Kidney (tissue), 14 donors: ENCODE data around the gene HBE1. TPM values are rescaled to one million over a fixed set of nuclear protein-coding genes. Genes with fewer than 3 reads are reported as not detected.

ENCODE experiments used
- DNase-seq, 5 donors: peaks; one replicate each; pipeline ENCODE4 v3.0.0-alpha.2; 2013 to 2020
- FAIRE-seq: peaks from 2 replicates; lab custom pipeline; 2012; peaks lifted over from hg19 to GRCh38; lab: Jason Lieb, UNC
- H3K27ac ChIP-seq, 2 donors: one replicate each; pipeline ENCODE4 v1.7.0; 2013; ENCODE audit warnings: low read depth in 2 of 2, low read length in 2 of 2, inconsistent platforms in 1 of 2
- H3K27me3 ChIP-seq: one replicate; pipeline ENCODE4 v1.7.1; 2013; ENCODE audit warnings: low read length, inconsistent platforms; ENCODE audit not compliant: control insufficient read depth, insufficient read depth
- H3K36me3 ChIP-seq, 3 donors: one replicate each; pipeline versions ENCODE4 v1.7.0 to v1.7.1; 2013; ENCODE audit warnings: low read length in 3 of 3, control low read depth in 1 of 3, inconsistent platforms in 1 of 3; ENCODE audit not compliant: insufficient read depth in 3 of 3, control insufficient read depth in 2 of 3
- H3K4me1 ChIP-seq, 3 donors: one replicate each; pipeline versions ENCODE4 v1.7.0 to v1.7.1; 2013; ENCODE audit warnings: low read length in 3 of 3, inconsistent platforms in 1 of 3, low read depth in 1 of 3; ENCODE audit not compliant: control insufficient read depth in 2 of 3, insufficient read depth in 2 of 3
- H3K4me3 ChIP-seq, 3 donors: one replicate each; pipeline versions ENCODE4 v1.7.0 to v1.8.1; 2013; ENCODE audit warnings: low read length in 3 of 3, control low read depth in 1 of 3, inconsistent platforms in 1 of 3
- H3K9ac ChIP-seq, 3 donors: one replicate each; pipeline versions ENCODE4 v1.7.0 to v1.7.1; 2013; ENCODE audit warnings: low read length in 3 of 3, control low read depth in 1 of 3, inconsistent platforms in 1 of 3
- H3K9me3 ChIP-seq, 3 donors: one replicate each; pipeline versions ENCODE4 v1.7.0 to v1.7.1; 2013; ENCODE audit warnings: low read length in 3 of 3, control low read depth in 1 of 3, inconsistent platforms in 1 of 3; ENCODE audit not compliant: control insufficient read depth in 2 of 3, insufficient read depth in 1 of 3
- intact Hi-C: fragments of 100-400 bp; cut with DNase I; formaldehyde crosslinking; loops from one replicate; pipeline ENCODE4 v1.11.1; 2022
- polyA plus RNA-seq: library from polyadenylated mRNA; stranded (reverse); fragments of 350-450 nt; fragmentation: Illumina TruSeq; extraction: RNeasy Lipid Tissue Mini Kit (QIAGEN cat#74804); gene quantifications from one replicate; pipeline ENCODE4 v1.2.3, GENCODE V29; 2014; ENCODE audit warnings: low read depth, low replicate concordance; ENCODE audit not compliant: insufficient read depth
- total RNA-seq: library from RNA; stranded (reverse); fragmentation: NEBNext Ultra II Directional; extraction: Animal tissue kit (Norgen Biotek cat#: 25700); gene quantifications from one replicate; pipeline ENCODE4 v1.2.1, GENCODE V29; 2021
- TF ChIP-seq, protein P1 (sequence below): IDR thresholded peaks from 3 replicates; pipeline ENCODE4 v1.5.1; 2012; ENCODE audit warnings: mild to moderate bottlenecking, moderate library complexity, borderline replicate concordance; ENCODE audit not compliant: insufficient read depth; ENCODE audit errors: extremely low read depth
- donor health status: control.
- donor health status: control.
- donor health status: control.
- donor health status: control.
- donor health status: control.
- donor health status: DM: yes; HTN: yes; CAD: no.
- donor health status: Normal renal cell carcinoma (clear cell type).

The HBE1 gene
- total and polyA plus RNA-seq, 2 donors from 2014 or later: not detected

DNA sequence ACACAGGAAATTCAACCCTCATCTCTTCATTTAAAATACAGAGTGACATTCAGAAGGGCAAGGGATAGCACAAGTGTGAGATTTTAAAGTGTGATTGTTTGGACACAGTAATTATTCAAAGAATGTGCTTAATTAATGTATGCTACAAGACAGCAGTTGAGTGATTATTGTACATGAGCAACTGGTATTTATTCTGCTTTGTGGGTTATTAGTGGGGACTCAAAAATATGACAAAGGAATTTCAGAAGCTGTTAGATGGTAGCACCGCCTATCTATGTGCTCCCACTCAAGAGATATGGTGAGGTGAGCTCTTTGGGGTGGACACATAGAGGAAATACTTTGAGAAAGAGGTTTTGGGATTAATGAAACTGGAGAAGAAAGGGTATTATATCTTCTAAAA, 29.7 kb downstream of the HBE1 start:
- H3K4me3 ChIP-seq: no peak overlapping the region
- H3K4me1 ChIP-seq: no peaks in the 10 kb centered on the region
- H3K36me3 ChIP-seq: no peaks in the 10 kb centered on the region
- DNase-seq: no peak
- H3K9me3 ChIP-seq: no peaks in the 10 kb centered on the region
- FAIRE-seq: no peak
- TF ChIP-seq, protein P1, sequence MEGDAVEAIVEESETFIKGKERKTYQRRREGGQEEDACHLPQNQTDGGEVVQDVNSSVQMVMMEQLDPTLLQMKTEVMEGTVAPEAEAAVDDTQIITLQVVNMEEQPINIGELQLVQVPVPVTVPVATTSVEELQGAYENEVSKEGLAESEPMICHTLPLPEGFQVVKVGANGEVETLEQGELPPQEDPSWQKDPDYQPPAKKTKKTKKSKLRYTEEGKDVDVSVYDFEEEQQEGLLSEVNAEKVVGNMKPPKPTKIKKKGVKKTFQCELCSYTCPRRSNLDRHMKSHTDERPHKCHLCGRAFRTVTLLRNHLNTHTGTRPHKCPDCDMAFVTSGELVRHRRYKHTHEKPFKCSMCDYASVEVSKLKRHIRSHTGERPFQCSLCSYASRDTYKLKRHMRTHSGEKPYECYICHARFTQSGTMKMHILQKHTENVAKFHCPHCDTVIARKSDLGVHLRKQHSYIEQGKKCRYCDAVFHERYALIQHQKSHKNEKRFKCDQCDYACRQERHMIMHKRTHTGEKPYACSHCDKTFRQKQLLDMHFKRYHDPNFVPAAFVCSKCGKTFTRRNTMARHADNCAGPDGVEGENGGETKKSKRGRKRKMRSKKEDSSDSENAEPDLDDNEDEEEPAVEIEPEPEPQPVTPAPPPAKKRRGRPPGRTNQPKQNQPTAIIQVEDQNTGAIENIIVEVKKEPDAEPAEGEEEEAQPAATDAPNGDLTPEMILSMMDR: no peak
- H3K27ac ChIP-seq: no peak overlapping the region
- no peaks in the 10 kb centered on the region for H3K27me3 ChIP-seq
- H3K9ac ChIP-seq: no peak overlapping the region
- intact Hi-C loops: no loop called here

DNA sequence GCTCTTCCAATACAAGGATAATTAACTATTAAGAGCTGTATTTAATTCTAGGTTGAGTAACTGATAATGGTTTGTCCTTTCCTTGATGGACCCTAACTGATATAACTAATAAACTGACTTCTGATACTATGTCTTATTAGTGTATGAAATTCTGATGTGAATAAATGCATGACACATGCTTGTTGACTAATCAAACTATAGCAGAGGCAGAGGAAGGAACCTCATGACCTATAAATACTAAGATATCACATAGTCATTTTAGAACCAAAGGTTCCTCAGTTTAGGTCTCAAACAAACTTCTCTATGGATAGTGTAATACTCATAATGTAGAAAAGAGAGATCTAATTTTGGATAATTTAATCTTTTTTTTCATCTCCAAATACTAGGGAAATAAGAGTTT, 30.7 kb downstream of the HBE1 start:
- TF ChIP-seq, protein P1: no peak
- DNase-seq: no peak
- no peak overlapping the region for H3K9ac ChIP-seq
- H3K27me3 ChIP-seq: no peaks in the 10 kb centered on the region
- H3K36me3 ChIP-seq: no peaks in the 10 kb centered on the region
- intact Hi-C loops: no loop called here
- H3K27ac ChIP-seq: no peak overlapping the region
- no peaks in the 10 kb centered on the region for H3K9me3 ChIP-seq
- no peak for FAIRE-seq
- H3K4me3 ChIP-seq: no peak overlapping the region
- peaks cover 0 to 4% (median 0%) of the 10 kb centered on the region in 3 donors for H3K4me1 ChIP-seq

DNA sequence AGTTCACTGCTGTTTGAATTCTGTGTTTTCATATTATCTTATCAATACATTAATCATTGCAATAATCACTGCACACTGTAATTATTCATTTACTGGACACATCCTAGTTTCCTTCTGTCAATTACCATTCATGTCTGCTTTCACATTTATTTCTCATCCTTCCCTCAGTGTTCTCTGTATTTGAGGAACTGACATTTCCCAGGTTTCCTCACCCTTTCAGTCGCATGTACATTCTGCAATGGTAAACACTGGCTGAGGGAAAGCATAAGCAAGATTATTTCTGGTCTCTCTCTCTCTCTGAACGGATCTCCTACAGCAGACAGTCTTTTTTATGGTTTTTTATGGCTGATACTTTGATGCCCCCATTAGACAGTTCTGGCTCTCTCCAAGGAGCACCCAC, 31.3 kb downstream of the HBE1 start:
- no peak for FAIRE-seq
- Histone ChIP-seq H3K27me3 (no peaks in the 10 kb centered on the region), H3K27ac (no peak overlapping the region), H3K36me3 (no peaks in the 10 kb centered on the region), H3K9me3 (no peaks in the 10 kb centered on the region), H3K4me1 (peaks cover 0 to 6% (median 0%) of the 10 kb centered on the region in 3 donors), H3K4me3 (no peak overlapping the region), H3K9ac (no peak overlapping the region)
- TF ChIP-seq, protein P1: no peak
- no peak for DNase-seq
- intact Hi-C loops: no loop called here

DNA sequence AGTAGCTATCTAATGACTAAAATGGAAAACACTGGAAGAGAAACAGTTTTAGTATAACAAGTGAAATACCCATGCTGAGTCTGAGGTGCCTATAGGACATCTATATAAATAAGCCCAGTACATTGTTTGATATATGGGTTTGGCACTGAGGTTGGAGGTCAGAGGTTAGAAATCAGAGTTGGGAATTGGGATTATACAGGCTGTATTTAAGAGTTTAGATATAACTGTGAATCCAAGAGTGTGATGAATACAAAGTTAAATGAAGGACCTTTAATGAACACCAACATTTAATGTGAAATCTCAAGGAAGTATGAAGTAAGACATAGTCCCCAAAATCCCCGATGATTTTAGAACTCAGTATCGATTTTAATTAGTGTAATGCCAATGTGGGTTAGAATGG, 32.3 kb downstream of the HBE1 start:
- intact Hi-C loops: no loop called here
- FAIRE-seq (no peak), DNase-seq (no peak)

More for the DNA sequence above, 32.3 kb downstream of the HBE1 start:
- Histone ChIP-seq H3K27ac (no peak overlapping the region), H3K36me3 (no peaks in the 10 kb centered on the region), H3K27me3 (no peaks in the 10 kb centered on the region), H3K4me3 (no peak overlapping the region), H3K9me3 (no peaks in the 10 kb centered on the region), H3K9ac (no peak overlapping the region), H3K4me1 (peaks cover 0 to 6% (median 0%) of the 10 kb centered on the region in 3 donors)
- TF ChIP-seq, protein P1: no peak
